Measurements from ENCODE around the gene INTS7.

GRCh38 chr1:211985556-211986264 lies 49.6 kb downstream of the INTS7 start:
- TF ChIP-seq CTCF (conservative IDR thresholded peaks at IDR 0.05; ENCODE audit: low read length), result no peak
- no peak for TF ChIP-seq EZH2phosphoT487 (IDR thresholded peaks at IDR 0.05; ENCODE audit: borderline replicate concordance)
